Activated naive CD4-positive, alpha-beta T cell (primary cell): ENCODE data around the gene FBXW8.

Experiments used
- DNase-seq, 4 experiments: peaks; one replicate each; lab custom pipeline; 2025; lab: John Stamatoyannopoulos, UW

The FBXW8 gene

DNA sequence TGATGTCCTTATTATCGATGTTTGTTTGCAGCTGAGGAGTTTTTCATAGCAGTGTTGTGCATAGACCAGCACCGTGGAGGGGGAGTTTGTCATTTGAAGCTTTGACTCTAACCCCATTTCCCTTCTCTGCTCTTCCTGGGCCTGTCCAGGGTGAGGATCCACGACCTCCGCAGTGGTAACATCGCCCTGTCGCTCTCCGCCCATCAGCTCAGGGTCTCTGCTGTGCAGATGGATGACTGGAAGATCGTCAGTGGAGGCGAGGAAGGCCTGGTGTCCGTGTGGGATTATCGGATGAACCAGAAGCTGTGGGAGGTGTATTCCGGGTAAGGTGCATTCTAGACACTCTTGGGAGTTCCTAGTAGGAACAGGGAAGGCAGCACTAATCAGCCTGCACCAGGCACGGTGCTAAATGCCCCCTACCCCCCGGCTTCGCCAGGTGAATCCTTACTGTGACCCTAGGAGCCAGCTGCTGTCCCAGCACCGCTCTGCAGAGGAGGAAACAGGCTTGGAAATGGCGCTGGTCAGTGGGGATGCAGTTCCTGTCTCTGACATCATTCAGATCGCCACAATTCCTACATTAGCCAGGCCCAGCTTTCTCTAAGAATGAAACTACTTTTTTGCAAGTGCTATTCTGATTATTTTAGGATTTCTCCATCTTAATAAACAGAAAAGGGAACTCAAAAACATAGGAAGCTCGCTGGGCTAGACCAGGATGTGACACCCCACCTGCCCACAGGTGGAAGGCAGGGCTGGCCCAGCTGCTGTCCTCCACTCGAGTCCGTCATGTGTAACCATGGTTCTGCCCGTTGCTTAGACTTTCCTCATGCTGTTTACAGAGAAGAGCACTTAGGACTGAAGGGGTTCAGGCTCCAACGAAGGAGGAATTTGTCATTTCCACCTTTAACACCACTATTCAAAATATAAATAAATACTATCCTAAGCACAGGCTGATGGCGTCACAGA is 113.5 kb downstream of the FBXW8 start:
- no peak for DNase-seq

DNA sequence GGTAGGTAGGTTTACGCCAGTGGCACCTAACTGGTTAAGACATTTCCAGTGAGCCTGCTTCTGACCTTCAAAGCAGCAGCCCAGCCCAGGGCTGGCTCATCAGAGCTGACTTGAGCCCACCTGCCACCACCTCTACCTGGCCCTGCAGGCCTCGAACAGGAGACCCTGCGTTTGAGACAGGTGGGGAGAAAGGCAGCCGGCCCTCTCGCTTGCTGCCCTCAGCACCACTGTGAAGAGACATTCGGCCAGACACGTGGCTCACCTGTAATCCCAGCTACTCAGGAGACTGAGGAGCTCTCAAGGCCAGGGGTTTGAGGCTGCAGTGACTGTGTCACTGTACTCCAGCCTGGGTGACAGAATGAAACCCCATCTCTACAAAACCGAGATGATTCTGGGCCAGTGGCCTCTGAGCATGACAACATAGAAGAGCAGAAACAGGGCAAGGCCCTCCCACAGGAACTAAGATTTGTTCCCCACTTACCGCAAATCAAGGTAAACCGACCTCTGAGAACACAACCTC is 114.3 kb downstream of the FBXW8 start:
- no peak for DNase-seq

DNA sequence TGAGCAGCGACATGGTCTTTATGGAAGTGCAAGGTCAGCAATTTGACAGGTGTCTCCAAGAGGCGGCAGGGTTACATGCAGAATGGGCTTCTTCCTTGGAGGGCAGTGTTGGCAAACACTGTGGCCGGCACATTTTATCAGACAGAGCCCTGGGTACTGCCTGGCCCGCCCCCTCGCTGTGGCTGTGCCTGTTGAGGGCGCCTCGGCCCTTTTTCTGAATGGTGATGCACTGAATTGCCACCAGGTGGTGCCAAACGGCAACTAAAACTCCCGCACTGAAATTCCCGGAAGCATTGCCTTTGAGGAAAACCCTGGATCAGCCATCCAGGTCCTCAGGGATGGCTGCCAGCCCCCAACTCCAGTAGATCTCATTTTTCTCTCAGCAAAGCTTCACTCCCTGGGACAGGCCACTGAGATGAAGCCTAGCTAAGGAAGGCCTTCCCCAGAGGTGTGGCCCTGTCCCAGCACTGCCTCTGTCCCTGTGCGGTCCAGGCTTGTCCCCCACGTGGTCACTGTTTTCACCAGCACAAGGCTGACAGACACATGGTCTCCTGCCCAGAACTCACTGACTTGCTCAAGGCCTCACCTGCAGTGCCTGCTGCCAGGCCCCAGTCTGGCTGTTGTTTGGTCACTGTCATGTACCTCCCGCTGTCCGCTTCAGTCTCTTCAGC is 114.9 kb downstream of the FBXW8 start:
- DNase-seq, result peak in 1 of 4 experiments; percentile 21

DNA sequence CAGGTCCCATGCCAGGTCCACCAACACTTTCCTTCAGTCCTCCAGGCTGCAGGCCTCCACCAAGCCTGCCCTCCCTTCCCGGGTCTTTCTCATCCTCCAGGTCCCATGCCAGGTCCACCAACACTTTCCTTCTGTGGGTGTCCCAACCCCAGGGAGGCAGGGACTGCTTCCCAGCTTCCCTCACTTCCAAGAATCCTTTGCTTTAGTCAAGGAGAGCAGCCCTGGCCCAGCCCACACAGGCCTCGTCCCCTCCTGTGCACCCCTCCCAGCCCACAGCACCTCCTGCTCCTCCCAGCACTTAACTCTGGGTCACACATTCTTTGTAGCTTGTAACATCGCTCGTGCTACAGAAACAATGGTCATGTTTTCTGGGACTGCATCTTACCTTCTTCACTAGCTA is 115.6 kb downstream of the FBXW8 start:
- no peak for DNase-seq

DNA sequence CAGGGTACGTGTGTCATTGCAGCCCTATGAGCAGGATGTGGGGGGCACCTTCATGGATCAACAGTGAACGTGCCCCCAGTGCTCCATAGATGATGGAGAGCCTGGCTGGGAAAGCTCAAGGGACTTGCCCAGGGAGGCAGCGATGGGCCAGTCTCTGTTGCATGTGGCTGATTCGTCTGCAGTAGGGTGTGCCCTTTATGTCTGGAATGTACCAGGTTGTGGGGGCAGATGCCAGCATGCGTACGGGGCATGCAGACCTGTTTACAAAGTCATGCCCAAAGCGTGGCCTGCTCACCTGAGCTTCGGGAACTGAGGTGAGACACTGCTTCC is 116.1 kb downstream of the FBXW8 start:
- DNase-seq, result no peak

DNA sequence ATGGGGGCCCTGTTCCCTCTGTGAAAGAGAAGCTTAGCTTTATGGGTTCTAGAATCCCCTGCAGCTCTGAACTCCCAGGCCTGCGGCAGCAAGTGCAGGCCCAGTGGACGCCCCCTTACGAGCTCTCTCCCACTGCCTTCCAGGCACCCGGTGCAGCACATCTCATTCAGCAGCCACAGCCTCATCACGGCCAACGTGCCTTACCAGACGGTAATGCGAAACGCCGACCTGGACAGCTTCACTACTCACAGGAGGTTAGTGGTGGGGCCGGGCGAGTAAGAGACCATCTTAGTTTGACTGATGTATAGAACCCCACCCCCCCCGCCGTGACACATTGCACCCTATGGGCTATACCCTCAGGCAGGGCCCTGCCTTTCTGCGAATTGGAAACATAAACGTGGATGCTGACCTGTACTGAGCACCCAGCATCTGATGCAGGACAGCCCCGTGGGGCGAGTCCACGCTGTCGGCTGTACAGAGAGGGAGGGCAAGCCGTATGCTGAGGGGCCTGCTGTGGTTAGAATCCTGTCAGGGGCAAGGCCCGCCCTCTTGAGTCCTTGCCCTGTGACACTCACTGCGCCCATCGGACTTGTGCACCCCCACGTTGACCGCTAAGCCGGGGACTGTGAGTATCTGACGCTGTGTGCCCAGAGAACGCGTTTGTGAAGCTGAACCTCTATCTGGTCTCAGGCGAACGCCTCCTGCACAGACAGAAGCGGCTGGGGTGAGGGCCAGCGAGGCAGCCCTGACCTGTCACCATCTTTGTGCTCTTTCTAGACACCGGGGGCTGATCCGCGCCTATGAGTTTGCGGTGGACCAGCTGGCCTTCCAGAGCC is 116.7 kb downstream of the FBXW8 start:
- no peak for DNase-seq

DNA sequence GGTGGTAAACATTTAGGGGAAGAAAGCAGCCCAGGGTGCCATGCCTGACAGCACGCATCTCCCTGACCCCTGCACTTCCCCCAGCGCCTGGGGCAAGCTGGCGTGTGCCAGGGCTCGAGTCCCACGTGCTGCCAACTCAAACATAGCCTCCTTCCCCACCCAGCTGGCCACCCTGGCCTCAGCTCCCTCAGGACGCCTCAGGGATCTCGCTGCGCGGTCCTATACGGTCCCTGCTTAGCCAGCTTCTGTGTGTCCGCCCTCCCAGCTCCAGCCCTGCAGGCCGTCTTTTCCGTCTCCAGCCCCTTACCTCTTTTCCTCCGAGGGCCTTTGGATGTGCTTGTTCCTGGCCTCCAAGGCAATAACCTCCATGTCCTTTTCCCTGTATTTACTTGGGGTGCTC is 117.5 kb downstream of the FBXW8 start:
- no peak for DNase-seq

DNA sequence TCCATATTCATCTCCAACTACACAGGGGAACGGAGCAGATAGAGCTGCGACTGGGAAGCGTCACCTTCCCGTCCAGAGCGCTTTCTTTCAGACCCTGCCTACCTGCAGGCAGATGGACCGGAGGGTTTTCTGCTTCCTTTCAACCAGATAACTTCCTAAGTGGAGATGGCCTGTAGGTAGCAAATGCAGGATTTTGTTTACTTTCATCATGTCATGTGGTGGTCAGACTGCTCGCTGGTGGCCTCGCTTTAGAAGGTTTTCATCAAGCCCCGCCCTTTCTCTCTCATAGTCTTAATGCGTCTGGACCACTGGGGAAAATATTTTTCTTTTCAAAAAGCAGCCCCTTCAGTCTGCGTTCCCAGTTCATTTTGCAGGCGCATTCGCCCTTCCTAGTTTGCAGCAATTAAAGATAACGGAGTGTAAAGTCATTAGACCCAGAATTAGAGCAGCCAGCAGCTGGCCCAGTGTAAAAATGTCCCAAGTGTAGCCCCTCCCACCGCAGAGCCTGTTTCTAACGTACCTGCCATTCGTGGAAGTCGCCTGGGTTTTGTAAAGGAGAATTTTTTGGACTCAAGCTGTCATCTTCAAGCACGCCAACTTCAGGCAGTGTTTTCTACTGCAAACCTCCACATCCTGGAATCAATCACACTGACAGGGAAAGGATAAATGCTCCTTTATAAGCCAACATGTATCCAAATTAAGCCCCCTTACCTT is 119.6 kb downstream of the FBXW8 start:
- DNase-seq, result no peak

DNA sequence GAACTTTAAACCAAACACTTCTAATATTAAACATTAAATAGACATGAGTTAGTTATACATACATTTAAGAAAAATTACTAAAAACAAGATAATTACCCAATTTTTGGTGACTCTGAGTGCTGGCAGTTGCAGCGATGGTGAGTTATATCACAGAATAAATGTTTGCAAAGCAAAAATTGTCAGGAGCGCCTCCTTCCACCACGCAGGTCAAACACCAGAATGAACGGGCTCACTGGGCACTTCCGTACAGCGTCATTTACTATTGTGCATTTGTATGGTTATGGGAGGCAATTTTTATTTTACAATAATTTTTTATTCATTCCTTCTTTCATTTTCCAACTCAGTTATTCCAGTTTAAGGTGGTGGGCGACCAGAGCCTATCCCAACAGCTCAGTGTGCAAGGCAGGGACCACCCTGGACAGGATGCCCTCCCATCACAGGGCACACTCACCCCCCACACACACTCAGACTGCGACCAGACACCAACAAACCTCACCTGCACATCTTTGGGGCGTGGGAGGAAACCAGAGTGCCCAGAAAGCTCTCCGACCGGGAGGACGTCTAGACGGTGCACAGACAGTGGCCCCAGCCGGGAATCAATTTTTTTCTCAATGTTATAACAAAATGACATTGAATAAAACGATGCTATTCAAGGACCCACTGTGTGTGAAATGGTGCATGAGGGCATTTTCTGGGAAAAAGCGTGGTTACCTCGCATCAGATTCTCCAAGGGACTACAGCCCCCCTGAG is 121.3 kb downstream of the FBXW8 start:
- DNase-seq, result no peak

DNA sequence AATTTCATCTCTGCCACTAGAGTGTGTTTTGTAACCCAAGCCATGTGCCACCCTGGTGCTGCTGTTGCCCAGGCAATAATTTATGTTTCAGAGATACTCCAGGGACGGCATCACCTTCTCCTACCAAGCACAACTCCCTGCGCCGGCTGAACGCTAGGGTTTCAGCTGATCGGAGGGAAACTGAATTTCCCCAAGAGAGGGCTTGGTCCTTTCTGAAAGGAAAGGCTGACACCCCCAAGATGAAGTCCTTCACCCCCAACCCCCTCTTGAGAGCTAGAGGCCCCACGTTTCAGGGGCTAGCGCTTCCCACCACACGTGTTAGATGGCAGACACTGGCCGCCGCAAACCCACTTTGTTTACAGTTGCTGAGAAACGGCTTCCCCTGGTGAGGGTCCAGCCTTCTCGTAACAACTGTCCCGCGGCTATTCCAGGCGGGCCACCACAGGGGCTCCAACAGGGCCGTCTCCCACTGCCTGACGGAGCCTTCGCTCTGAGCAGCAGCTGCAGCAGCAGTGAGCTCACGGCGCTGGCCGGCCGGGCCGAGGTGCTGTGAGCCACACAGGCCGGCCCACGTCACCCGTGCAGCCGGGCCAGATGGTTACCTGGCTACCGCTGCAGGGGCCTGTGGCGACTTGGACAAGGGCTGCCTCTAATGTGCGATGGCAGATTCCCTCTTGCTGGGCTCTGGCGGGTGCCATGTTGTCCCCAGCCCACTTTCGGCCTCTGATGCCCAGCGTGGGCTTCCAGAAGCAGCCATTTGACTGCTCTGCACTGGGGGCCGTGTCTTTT is 122.0 kb downstream of the FBXW8 start:
- DNase-seq, result no peak

DNA sequence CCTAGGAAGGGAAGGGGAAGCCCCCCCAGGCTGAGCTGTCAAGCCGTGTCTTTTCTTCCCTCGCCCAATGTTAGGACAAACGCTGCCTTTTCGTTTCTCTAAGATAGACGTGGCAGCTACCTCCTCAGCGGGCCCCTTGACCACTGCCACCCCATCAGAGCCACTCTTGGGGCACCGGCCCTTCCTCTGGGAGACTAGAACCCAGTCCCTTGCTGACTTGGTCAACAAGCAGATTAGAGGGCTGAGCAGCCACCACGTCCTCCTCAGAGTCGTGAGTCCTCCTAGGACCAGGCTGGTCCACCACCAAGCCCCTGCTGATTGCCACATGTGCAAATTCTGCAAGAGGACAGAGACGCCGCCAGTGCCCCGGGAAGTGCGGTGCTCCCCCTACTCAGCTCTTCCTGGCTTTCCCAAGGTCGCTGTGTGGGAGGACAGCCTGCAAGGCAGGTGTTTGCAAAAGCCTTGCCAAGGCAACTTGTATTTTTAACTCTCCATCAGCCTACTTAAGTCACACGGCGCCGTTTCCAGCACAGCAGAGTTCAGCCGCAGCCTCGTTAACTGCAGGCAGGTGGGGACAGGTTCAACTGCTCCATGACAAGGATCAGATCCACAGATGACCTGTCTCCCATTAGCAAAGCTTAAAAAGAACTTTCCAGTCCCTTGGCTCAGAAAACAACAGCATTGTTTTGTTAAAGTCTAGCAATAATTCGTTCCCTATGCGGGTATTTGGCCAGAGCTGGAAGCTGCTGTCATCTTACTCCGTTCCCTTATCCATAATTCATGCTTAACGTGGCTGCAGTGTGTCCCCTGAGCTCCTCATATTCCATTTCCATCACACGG is 122.9 kb downstream of the FBXW8 start:
- no peak for DNase-seq

DNA sequence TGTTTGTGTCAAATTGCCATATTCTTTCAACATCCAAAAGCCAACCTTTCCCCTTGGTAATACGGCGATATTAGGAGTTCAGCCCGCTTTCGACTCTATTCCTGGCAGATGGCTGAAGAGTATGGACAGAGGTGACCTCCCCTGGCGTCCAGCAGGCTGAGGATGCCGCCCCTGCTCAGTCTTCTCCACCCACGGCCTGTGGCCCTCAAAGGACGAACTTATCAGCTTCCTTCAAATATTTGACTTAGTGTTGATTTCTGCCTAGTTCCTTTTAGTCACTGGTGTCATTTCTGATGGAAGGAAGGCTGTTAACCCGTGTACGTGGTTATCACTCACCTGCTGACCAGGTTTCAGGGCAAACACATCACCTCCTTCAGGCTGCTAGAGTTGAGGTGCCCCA is 123.5 kb downstream of the FBXW8 start:
- DNase-seq, result no peak

DNA sequence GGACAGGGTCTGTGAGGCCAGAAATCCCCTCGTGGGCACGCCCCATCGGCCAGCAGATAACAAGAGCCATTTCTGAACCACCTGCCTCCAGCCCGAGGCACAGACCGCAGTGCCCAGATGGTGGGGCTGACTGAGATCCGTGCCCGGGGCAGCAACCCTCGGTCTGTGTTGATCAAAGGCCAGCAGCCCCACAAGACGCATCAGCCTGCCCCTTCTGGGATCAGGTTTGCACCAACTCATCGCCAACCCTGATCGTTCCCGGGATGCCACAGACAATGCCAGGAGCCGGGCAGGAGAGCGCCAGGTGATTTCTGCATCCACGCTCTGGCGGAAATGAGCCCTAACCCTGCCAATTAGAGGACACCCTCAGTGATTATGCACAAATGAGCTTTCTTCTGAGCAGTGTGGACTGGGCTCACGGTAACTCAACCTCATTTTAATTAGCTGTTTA is 124.0 kb downstream of the FBXW8 start:
- no peak for DNase-seq

DNA sequence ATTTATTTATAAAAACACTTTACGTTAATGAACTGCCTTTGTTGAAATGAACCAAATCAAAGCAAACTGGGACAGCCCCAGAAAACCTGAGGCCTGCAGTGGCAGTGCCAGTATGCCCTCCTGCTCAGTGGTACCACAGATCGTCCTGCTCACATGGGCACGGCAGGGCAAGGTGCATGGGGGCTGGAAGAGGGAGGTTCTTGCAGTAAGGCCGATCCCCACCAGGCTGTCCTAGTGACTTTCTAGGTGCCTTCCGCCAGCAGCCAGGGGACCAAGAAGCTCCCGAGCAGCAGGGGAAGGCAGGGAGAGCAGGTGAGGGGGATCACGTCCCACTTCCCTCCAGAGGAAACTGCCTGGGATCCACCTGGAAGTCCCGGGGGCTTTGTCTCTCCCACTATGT is 124.5 kb downstream of the FBXW8 start:
- DNase-seq, result no peak

DNA sequence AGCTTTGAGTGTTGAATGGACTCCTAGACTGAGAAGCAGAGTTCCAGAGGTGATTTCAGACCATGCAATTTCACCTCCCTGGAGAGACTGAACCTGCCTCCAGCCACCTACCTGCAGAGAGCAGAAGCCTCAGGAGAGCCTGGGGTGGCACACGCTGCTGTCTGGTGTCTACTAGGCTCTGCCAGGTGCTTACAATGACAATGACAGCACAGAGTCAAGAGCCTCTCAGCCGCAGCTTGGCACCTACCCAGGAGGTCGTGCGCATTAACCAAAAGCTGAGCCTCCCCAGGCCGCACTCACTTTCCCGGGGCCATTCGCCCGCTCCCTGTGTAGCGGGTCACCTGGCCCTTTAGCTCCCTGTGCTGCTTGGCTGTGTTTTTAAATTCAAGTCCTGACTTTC is 125.3 kb downstream of the FBXW8 start:
- no peak for DNase-seq

DNA sequence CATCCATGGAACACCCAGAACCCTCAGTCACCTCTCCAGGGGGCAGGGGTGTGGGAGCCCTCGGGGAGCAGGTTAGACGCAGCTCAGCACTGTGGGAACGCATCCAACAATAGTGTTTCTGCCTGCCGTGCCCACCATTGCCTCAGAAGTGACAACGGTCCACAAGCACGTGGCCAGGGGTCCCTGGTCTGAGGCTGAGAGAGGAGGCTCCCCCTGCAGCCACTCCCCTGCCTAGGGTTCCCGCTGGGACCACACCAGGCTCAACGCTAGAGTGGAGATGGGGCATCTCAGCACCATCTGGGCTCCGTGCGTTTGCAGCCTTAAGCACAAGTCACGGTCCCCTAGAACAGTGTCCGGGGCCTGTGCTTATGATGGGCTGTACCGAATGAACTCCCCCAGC is 125.8 kb downstream of the FBXW8 start:
- no peak for DNase-seq

DNA sequence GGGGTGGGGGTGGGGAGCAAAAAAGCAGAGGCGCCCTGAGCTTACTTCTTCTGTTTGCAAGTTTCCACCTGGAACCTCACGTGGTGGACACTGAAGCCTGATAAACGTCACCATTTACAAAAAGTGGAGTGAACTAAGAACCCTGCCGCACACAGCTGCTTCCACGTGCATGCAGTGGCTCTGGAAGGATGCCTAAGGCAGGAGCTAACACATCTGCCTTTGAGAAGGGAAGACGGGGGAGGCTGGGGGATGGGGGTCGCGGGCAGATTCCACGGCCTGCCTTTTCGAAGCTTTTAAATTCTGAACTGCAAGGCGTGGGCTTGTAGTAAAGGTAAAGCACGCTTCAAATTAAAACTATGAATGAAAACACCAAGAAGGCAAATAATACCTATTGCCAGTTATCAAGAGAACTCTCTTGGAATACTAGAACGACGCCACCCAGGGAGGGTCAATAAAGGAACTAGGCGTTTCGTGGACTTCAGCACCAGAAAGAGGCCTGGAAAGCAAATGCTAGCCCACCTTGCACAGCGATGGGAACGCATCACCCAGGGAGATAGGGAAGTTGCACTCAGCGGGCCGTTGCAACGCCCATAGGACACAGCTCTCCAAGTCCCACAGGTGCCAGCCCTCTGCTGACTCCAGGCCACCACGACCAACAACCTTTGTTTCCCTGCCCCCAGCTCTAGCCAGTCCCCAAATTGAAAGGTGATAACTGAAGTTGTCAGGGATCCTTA is 126.7 kb downstream of the FBXW8 start:
- no peak for DNase-seq

DNA sequence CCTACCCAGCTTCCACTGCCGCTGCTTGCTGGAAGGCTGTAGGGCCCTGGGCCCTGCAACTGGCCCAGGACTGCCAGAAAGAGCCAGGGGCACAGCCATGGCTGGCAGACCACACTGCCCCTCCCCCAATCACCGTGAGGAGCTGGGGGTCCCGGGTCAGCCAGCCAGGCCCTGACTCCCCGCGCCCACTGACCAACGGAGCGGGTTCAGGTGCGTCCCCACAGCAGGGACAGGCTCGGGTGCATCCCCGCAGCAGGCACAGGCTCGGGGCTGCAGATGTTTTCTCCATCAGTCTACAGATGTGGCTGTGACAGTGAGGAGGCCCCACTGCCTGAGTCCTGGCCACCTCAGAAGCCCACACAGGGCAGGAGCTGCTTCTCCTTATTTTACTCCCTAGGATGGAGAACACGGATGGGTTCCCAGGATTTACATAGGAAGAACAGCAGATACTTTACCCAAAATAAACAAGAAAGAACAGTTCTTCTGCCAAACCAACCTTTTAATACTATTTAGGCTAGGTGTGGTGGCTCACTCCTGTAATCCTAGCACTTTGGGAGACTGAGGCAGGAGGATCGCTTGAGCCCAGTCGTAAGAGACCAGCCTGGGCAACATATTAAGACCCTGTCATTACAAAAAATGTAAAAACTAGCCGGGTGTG is 127.4 kb downstream of the FBXW8 start:
- no peak for DNase-seq
